A172 (cell line): ENCODE measurements around the gene SSUH2. TPM values are rescaled to one million over a fixed set of nuclear protein-coding genes. Genes with fewer than 3 reads are reported as not detected.
A peak's percentile ranks its signal among the peaks of the same experiment; 100 is the strongest.

Experiments used
- DNase-seq: peaks from one replicate; pipeline ENCODE4 v3.0.0-alpha.2; 2015; ENCODE audit warnings: low spot score
- total RNA-seq: library from RNA; depleted of rRNA; stranded (reverse); fragments of >200 nt; shearing (Covaris generic); gene quantifications from 2 replicates; pipeline ENCODE4 v1.2.3, GENCODE V29; 2014

The SSUH2 gene
- total RNA-seq, 1 experiment from 2014 or later, result 0.19 TPM

GRCh38 chr3:8640223-8640622, 4.4 kb downstream of the SSUH2 start:
- no peak for DNase-seq

DNA sequence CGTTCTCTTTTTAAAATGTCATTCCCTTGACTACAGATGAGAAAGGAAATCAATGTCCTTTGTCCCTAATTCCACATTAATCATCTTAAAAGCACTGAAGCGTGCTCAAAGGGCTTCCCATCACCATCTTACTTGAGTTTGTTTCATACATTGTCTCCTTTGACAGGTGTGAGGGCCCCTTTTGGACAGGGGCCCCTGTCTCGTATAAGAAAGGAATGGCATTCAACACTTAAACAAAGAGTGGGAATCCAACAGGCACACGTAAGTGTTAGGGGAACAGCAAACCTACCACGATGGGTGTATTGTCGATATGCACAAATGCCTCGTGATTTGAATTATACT, 5.0 kb downstream of the SSUH2 start:
- no peak for DNase-seq

GRCh38 chr3:8638994-8639658, 5.5 kb downstream of the SSUH2 start:
- no peak for DNase-seq

GRCh38 chr3:8637348-8637747, 7.2 kb downstream of the SSUH2 start:
- DNase-seq, result no peak

DNA sequence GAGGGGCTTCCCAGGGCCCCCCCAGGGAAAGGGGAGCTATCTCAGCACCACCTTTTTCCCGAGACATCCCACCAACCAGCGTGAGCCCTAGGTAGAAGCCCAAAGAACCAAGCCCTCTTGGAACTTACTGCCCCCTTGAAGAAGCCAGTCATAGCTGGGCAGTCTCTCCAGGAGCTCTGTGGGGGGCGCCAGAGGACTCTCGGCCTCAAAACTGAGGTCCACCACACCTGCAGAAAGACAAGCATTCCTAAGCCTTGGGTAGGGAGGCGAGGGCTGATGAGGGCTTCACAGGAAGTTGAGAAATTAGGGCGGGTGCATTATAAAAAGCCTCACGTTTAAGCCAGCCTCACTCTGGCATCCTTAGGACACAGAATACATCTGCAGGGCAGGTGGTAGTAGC, 9.0 kb downstream of the SSUH2 start:
- DNase-seq, result no peak

DNA sequence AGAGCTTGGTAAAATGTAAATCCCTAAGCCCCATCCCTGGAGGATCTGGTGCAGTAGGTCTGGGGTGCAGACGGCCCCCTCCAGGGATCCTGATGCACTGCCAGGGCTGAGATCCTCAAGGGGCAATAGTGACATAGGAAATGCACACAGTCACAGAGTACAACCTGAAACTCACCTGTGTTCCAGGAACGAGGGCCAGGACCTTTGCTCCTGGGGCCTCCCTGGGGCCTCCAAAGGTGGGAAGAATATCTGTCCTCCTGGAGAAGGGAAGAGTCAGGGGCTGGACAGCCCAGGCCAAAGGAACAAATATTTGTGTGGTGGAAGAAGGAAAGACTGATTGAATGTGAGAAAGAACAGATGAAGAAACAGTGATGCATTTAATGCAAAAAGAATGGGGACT, 9.5 kb downstream of the SSUH2 start:
- no peak for DNase-seq

GRCh38 chr3:8632402-8633237, 12.0 kb downstream of the SSUH2 start:
- DNase-seq, result no peak

- DNase-seq, result no peak
Measured at GRCh38 chr3:8631661-8632060, 12.9 kb downstream of the SSUH2 start.

GRCh38 chr3:8629151-8630021, 15.2 kb downstream of the SSUH2 start:
- peak; percentile 98 for DNase-seq

- DNase-seq, result no peak
Measured at GRCh38 chr3:8627949-8628348, 16.6 kb downstream of the SSUH2 start.

DNA sequence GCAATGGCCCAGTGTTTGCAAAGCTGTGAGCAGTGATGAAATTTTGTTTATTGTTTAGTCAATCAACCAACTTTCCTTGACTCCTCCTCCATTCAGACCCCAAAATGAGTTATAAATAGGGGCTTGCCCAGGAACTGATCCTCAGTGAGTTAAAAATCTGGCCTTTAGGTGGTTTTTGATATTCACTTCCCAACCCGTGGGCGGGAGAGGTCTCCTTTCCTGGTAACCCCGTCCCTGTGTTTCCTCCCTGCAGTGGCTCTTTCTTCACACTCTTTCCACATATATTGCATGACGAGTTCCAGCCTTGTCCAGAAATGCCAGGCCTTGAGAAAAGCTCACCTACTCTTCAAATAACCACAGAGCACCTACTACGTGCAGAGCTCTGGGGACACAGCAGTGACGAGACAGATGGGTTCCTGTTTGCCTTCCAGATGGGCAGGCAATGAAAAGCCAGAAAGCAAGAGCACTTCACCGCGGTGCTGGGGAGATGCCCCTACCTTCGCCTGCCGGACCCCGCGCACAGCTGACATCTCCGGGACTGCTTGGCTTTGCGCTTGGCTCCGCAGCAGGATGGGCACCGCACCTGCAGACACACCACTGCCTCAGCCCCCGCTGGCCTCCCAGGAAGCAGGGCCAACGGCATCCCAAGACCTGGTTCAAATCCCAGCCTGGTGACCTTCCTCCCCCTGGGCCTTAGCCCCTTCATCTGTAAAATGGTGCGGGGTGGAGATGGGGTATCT, 17.2 kb downstream of the SSUH2 start:
- DNase-seq, result no peak

GRCh38 chr3:8625991-8626390, 18.6 kb downstream of the SSUH2 start:
- DNase-seq, result peak; percentile 62

GRCh38 chr3:8624612-8625011, 20.0 kb downstream of the SSUH2 start:
- DNase-seq, result no peak

GRCh38 chr3:8623741-8624140, 20.9 kb downstream of the SSUH2 start:
- DNase-seq, result no peak

DNA sequence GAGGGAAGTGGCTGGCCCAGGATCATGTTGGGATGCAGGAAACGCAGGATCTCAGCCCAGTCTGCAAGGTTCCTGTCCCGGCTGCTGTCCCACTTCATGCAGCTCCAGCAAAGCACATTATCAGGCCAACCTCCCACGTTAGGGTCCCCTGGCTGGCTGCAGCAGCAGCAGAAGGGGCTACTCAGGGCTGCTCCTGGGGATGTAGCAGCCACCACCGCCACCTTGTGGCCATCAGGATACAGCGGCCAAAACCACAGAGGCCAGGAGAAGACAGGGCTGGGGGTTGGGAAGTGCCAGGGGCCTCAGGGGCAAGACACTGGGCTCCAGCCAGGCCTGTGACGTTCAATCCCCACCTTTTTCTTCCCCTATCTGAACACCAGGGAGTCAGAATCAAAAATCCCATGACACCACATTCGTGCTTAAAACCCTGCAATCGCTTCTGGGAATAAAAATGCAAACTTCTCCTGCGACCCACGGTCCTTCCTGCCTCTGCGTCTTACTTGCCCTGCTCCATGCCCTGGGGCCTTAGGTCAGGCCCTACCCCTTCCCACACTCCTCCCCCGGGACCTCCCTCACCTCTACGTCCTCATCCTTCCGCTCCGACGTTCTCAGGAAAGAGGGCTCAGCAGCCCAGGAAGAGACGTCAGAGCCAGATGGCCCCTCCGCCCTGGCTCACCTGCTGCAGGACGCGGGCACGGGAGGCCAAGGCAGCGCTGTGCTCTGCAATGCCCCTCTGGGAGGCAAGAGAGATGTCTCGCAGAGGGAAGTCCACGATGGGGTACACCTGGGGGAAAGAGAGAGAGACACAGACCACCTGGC, 21.5 kb downstream of the SSUH2 start:
- peak; percentile 64 for DNase-seq

DNA sequence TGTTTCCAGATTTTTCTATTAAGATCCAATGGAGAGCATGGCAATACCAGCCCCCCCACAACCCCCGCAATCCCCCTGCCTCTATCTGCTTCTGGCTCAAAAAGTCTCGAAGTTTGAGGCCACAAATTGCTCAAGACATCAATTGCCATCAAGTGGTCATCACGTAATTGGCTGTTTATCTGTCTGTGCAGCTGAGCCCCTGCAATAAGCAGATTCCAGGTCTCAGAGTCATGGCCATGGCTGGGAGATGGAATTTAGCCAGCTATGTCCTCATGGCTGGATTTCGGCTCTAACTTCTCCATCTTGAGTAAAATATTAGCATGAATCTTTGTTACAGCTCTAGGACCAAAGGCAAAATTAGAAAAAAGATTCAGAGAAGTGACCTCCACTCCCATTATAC, 22.7 kb downstream of the SSUH2 start:
- DNase-seq, result peak; percentile 48

GRCh38 chr3:8621141-8621540, 23.5 kb downstream of the SSUH2 start:
- no peak for DNase-seq

DNA sequence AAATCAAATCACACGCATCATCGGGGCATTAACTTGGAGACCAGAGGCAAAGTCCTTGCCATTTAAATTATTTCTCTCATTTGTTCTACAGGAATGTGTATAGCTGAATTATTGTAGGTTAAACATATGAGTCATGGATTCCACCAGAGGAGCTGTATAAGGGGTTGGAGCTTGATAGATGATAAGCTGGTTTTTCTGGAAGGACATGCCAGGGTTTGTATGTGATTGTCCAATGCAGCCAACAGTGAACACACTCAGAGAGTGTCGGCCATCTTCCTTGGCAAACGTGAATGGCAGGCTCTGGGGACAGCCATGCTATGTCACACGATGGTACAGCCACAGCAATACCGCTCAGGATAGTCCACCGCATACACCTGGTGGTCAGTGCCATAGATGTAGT, 25.1 kb downstream of the SSUH2 start:
- DNase-seq, result peak; percentile 54

- no peak for DNase-seq
Measured at GRCh38 chr3:8618950-8619349, 25.6 kb downstream of the SSUH2 start.

- no peak for DNase-seq
Measured at GRCh38 chr3:8617921-8618320, 26.7 kb downstream of the SSUH2 start.

DNA sequence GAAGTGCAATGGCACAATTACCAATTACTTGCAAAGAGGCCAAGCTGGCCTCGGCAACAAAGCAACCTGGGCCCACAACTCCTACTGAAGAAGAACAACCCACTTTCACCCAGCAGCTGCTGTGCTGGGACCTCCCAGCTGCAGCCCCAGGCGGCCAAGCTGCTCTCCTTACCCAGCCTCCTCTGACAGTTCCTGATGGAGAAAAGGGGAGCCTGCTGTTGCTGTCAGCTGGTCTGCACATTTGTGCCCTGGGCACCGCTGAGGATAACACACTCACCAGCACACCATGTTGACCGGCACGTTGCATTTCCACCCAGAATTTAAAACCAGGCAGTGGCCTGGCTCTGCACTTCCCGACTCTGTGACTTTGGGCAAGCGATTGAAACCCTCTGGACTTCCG, 33.6 kb downstream of the SSUH2 start:
- DNase-seq, result no peak
